GM21528 (cell line): ENCODE measurements around the gene PDIA6.
"Not testable (repeated sequence)": the region's sequence is repeated elsewhere in the genome, so short reads cannot be mapped to it uniquely, and the experiment has no call there.

Experiments used
- ATAC-seq: cut with Tn5 transposase; IDR thresholded peaks from one replicate; pipeline ENCODE4 v1.9.1; 2021; ENCODE audit warnings: mild to moderate bottlenecking, moderate library complexity; ENCODE audit not compliant: unreplicated experiment, low FRiP score

Gene PDIA6

DNA sequence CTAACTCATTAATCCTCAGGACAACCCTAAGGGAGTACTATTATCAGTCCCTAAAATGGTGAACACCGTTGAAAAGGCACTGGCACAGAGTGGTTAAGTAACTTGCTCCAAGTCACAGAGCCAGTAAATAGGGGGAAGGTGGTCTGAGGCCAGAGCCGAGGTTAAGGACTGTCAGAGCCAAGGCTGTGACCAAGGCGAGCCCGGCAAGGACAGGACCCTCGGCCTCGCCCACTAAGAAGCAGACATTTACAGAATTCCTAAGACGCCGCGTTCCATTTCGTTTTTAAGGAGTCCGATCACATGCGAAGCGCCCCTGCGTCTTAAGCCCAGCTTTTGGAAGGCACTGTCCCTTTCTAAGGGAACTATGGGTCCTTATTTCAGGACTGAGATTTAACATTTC, 1.1 kb downstream of the PDIA6 start:
- no peak for ATAC-seq

DNA sequence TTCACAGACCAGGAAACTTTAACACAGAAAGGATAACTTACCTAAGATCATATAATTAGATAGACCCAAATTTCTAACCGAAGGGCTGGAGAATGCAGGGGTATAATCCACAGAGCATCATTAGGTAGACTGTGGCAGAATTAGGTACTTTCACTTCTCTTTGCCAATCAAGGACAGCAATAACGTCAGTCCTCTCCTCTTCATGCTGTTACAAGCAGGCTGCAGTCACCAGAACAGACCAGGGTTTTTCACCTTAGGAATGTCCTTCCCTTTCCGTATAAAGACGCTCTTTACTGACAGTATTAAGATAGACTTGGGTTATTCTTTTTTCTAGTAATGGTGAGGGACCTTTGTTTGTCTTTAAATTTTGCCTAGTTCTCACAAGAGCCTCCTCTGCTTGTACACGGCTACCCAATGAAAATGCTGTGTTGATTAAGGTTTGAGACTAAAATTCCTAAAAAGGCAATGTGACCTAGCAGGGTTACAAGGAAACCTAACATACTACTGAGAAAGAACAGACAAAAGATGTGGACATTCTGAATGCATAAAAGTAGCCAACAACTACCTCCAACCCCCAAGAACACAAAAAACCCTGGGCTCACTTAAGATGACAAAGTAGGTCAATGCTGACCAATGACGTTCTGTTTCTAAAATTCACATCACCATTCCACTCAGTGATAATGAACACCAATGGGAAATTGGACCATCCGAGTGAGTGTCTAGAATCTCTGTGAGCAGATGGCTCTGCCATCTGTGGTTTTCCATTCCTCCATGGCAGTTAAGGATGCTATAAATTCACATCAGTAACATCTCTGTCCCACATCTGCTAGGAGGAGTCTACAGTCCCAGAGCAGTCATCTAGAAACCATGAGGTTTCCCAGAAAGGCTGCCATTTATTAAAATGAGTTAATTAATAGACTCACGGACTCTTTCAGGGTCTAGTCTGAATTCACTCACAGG, 2.1 kb downstream of the PDIA6 start:
- peak; percentile 36 for ATAC-seq

DNA sequence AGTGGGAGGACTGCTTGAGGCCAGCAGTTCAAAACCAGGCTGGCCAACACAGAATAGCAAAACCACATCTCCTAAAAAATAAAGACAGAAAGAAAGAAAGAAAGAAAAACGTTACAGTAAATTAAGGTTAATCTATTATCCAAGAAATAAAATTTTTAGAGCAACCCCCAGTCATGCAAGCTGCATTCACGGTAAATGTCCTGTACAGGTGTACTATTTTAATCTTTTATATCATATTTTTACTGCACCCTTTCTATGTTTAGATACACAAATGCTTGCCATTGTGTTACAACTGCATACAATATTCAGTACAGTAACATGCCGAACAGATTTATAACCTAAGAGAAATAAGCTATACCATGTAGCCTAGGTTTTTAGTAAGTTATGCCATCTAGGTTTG, 6.0 kb downstream of the PDIA6 start:
- no peak for ATAC-seq

DNA sequence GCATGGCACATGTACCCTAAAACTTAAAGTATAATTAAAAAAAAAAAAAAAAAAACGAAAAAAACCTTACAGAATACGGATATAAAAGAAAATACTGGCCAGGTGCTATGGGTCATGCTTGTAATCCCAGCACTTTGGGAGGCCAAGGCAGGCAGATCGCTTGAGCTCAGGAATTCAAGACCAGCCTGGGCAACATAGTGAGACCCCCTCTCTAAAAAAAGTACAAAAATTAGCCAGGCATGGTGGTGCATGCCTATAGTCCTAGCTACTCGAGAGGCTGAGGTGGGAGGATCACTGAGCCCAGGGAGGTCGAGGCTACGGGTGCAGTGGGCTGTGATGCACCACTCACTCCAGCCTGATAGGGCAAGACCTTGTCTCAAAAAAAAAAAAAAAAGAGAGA, 6.6 kb downstream of the PDIA6 start:
- ATAC-seq = not testable (repeated sequence)

DNA sequence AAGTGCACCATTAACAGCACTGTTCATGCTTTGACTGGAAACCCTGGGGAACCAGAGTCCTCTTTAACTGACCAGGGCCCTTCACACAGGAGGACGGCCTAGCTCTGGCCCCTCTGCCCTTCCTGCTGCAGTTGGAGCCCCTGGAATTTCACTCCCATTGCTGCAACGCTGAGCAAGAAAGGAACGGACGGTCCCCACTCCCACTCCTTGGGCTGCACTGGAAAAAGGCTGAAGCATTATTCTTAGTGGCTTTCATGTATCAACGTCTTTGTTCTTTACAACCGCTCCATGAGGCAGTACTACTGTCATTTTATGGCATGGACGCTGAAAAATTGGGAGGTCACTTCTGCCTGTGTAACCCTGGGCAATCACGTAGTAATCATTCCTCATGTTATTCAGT, 9.9 kb downstream of the PDIA6 start:
- no peak for ATAC-seq

DNA sequence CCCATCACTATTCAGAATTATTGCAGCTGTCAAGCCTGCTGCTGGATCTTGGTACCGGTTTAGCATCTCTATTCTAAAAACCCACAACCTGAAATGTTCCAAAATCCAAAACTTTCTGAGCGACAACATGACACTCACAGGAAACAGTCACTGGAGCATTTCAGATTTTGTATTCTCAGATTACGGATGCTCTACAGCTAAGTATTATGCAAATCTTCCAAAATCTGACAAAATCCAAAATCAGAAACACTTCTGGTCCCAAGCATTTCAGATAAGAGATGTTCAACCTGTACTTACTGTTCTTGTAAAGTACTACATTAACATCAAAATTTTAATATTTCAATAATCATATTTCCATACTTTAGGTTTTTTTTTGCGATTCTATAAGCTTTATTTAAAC, 12.4 kb downstream of the PDIA6 start:
- no peak for ATAC-seq

DNA sequence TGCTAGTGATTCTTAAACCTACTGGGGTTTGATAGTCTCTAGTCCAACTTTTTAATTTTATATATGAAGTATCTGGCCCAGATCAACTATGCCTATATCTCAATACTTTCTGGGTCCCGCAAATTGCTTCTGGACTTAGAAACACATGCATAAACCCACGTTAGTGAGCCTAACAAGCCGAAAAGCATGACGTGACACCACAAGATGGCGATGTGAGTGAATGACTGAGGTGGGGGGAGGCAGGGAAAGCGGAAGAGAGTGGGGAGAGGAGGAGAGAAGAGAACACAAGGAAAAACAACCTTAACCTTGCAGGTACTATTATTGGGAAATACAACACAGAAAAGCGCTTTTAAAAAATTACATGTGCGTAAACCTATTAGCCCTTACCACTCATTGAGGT, 13.8 kb downstream of the PDIA6 start:
- ATAC-seq = no peak

DNA sequence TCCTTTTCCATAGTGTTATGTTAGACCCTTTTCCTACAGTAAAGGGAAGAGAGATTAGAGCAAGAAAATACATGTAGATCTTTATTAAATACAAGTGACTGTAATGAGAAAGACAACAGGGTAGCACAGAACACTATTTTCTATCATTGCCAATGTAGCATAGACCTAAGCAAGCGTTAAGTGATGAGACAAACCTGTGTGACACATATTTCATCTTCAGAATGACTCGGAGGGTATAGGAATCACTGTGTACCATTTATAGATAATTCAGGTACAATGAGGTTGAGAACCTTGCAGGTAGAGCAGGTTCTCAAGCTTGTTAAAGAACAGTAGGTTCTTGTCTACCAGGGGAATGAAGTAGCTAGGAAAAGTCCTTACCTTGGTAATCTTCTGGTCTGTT, 15.9 kb downstream of the PDIA6 start:
- no peak for ATAC-seq

DNA sequence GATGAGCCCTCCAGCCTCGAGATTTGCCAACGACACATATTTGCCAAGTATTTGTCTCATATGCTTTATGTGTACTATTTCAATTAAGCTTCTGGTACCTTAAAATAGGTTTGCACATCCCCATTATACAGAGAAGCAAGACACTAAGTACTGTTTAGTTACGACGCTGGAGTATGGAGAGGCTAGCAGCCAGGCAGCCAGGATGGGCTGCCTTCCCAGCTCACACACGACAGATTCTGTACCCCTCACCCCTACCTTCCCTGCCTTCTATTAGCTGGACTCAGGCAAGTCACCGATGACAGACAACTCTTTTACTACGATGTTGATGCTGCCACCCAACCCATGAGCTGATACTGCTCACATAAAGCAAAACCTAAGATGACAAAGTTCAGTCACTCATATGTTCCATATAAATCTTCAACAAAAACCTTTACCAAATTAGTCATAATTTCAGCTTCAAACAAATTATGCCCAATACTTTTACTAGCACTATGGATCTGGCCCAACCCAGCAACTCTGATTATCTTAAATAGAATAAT, 17.0 kb downstream of the PDIA6 start:
- no peak for ATAC-seq

DNA sequence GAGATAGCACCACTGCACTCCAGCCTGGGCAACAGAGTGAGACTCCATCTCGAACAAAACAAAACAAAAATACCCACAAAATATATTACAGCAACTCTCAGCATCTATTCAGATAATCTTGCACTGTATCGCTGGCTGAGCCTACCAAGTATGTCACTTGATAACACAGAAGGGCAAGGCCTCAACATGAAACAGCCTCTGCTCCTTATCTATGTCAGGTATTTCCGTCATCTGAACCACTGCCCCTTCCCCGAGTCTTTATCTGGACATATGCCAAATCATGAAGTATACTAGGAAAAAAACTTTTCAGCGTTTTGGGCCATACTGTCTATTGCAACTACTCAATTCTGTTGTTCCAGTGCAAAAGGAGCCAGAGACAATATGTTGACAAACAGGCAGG, 17.7 kb downstream of the PDIA6 start:
- ATAC-seq = no peak

DNA sequence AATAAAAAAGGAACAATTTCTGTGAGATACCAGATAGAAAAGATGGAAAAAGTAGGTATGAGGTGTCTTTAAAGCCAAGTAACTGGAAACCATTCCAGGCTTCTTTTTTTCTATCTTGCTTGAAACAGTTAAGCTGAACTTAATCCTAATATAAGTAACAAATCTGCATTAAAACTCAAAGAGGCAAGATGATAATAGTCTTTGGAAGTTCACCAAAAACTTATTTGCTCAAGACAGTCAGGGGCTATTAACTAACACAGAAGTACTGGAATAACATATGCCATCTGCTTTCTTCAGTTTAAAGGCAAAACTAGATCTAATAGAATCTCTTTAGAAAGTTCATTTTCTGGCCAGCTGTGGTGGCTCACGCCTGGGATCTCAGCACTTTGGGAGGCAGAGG, 18.8 kb downstream of the PDIA6 start:
- no peak for ATAC-seq

DNA sequence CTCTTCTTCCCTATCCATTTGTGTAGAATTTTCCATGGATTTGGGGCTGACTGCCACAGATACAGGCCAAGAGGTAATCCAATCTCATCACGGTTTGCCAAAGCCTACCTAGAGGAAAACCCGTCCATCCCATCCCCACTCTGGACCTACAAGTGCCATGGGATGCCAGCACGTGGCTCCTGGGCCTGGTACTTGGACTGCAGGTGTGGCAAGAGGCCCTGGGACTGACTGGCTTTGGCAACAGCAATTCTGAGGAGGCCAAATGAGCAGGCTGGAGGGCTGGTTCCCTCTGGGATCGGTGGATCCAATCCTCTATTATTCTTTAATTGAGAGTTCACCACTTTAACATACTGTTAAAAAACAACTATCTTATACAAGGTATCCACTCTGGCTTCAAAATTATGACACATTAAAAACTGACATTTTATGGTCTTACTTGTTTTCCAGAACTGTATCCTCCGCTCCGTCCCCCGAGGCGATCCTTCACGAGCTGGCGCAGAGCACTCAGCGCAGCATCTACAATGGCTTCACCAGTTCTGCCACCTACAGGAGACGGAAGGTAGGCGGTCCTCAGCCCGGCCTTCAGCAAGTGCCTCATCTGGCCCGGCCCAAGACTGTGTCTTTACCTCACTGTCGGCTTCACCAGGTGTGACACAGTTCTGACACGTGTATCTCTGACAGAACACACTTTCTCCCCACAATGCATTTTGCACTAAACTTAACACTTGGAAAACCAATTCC, 19.8 kb downstream of the PDIA6 start:
- ATAC-seq = no peak

DNA sequence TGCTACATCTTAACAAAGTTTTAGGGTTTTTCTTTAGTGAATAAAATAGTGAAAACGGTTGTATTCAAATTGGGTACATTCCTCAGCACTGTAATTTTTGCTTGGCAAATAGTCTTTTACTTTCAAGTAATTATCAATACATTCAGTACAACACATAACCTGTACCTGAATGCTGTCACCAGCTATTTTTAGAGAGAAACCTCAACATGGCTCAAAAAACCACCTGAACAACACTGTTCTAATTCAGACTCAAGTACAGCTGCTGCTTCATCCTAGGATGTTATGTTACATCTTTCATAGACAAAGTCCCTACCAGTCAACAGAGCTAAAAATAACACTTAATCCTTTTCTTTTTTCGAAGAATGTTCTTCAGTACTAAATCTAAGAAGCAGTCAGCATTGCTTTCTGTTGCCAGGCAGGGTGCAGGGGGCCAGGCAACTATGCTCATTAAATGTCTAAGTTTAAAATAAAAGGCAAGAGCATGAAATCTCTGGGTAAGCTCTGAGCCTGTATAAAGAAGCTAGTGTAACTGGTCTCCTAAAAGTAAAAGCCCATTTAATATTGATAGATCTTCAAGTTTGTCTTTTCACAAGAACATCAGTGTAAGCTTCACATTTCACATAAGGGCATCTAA, 20.5 kb downstream of the PDIA6 start:
- ATAC-seq = no peak

DNA sequence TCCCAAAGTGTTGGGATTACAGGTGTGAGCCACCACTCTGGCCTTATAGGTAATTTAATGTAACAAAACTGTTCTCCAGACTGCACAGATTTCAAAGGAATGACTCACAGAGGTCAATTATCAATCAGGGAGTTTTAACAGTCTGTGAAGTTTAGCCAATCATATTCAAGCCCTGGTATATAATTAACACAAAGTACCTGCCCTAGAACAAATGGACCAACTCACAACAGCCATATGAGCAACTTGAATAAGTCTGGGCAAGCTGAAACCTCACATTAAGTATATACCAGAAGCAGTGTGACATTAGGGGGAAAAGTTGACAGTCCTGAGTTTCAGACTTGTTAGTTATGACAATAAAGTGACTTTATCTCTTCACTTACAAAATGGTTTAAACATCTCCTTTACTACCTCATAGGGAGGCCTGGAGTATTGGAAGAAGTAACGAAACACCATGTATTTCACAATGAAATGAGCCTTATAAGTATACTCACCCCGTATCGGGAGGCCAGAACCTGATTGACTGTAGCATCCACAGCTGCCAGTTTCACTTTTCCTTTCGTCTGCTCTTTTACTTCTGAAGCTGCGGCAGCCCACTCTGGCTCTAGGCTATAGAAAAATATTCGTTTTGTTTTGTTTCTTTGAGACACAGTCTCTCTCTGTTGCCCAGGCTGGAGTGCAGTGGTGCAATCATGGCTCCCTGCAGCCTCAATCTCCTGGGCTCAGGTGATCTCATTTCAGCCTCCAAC, 22.2 kb downstream of the PDIA6 start:
- ATAC-seq = peak; percentile 86

DNA sequence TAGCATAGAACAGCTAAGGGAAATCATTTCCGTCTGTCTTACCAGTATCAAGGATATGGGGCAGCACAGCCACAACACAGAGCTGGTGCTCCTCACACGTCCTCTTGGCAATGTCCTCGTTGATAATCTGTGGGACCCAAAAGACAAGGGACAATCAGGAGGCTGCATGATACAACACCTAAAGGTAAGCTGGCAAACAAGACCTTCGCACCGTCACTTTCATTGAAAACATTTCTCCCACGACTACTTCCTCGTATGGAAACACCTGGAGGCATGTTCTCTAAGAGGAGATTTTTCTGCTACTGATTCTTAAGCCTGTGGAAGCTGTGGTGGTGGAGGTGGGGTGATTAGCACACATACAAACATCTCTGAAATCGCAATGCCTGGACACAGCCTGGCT, 23.7 kb downstream of the PDIA6 start:
- no peak for ATAC-seq

DNA sequence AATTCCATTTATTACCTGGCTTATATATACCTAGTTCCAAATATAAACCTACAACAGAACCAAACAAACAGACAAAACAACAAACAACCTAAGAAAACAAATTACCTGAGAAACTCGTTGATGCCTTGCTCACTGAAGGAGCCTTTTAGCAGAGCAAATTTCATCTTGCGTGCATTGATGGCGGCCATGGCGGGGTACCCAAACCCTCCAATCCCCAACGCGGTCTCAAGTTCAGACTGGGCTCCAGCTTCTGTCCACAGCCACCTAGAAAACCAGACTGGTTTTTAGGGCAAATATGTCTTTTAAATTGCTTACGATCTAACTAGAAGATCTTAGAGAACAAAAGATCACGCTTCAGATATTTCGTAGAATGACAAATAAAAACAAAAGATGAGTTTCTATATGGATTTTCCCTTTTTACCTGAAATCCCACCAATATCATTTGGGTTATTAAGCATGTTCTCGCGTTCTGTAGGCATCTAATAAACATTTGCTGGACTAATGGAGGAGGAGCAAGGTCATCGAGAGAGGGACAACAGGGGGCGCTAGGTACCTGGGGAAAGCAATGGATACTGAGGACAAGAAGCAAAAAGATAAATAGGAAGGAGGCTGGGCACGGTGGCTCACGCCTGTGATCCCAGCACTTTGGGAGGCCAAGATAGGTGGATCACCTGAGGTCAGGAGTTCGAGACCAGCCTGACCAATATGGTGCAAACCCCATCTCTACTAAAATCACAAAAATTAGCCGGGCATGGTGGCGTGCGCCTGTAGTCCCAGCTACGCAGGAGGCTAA, 25.2 kb downstream of the PDIA6 start:
- no peak for ATAC-seq

DNA sequence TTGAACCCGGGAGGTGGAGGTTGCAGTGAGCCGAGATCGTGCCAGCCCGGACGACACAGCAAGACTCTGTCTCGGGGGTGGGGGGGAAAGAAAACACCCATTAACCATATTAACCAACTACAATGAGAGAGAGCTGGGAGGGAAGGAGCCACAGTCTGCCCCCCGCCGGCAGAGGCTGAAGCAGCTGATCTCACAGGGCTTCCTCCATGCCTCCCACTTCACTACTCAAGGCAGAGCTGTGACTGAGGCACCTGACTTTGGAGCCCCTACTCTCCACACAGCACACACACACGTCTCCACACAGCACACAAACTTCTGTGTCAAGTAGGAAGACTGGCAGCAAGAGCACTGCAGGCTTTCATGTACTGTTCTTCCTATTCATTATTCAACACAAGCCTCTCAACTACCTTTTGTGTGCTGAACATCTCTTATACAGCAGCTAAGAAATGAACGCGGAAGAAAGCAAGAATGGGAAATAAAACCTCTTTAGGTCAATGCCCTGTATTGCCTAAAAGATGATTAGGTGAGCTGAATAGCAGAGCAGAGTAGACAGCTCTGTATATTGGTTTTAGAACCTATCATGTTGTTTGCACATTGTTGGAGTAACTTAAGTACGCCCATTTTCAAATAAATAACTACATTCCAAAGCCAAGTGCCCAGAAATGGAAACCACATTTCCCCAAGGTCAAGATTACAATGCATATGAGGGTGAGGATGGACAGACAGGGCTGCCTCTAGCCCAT, 26.2 kb downstream of the PDIA6 start:
- ATAC-seq = no peak

DNA sequence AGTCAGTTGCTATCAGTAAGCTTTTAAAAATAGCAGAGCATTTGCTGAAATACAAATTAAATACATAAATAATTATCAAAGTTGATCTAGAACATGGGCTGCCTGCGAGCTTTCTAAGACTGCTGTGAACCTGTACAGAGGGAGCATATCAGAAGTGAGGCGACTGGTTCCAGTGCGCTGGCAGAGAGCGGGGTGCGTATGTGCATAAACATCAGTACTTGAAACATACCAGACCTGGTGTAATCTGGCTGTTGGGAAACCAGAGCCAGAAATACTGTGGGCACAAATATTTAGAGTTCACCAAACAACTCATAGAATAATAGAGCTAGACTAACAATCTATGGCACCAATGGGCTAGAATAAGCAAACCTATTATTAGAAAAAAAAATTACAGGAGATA, 27.3 kb downstream of the PDIA6 start:
- ATAC-seq = no peak

DNA sequence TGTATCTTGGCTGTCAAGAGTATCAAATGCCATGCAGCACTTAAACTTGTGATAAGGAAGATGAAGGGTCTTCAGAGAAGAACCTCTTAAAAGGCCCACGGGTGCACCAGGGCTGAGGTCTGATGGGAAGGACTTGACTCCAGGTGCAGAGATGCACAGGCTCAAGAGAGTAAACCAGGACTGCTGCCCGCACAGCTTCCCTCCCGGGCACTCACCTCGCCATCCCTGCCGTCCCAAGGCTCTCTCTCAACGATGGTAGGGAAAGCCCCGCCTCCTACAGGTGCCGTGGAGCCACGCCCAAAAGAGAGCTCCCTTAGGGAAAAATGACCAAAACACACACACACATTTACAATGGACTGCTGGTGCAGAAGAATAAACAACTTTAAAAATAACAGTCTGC, 27.9 kb downstream of the PDIA6 start:
- no peak for ATAC-seq
